ENCODE measurements around the gene LZTS3. TPM values are rescaled to one million over a fixed set of nuclear protein-coding genes. Genes with fewer than 3 reads are reported as not detected.

The LZTS3 gene
- total and polyA plus RNA-seq, 2 of the 13 experiments (the other 11 are each of a cell fraction or from before 2014, with no cell fraction given): 10.1 to 31.3 TPM

DNA sequence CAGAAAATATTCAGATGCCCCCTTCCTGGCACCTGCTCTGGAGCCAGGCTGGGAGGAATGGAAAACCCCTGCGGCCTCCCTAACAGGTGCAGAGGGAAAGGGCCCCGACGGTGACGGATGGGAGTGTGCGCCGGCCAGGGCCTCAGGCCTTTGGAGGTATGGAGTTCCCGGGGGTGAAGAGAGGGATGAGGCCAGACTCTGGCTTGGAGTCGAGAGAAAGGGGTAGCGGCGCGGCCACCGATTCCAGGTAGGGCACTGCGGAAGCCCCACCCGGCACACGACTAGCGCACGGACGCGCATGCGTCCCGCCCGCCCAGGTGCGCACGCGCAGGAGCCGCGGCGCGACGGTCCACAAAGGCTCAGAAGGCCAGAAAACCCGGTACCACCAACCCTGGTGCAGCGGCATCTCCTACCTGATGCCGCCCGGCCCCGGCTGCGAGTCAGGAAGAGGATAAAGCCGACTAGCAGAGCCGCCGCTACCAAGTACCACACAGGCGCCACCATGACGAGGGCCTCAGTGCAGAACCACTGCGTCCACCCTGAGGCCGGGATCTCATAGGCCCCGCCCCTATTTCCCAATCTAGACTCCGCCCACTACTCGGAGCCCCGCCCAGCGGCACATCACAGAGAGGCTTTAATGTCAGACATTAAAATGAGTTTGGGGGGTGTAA is 30.9 kb upstream of the LZTS3 start, which contains the start of gene DDRGK1 (continued):
- peak; percentile 88 for TF ChIP-seq TBX2 (CRISPR knock-in tag; IDR thresholded peaks at IDR 0.05; ENCODE audit: borderline replicate concordance)
- TF ChIP-seq, protein P1, sequence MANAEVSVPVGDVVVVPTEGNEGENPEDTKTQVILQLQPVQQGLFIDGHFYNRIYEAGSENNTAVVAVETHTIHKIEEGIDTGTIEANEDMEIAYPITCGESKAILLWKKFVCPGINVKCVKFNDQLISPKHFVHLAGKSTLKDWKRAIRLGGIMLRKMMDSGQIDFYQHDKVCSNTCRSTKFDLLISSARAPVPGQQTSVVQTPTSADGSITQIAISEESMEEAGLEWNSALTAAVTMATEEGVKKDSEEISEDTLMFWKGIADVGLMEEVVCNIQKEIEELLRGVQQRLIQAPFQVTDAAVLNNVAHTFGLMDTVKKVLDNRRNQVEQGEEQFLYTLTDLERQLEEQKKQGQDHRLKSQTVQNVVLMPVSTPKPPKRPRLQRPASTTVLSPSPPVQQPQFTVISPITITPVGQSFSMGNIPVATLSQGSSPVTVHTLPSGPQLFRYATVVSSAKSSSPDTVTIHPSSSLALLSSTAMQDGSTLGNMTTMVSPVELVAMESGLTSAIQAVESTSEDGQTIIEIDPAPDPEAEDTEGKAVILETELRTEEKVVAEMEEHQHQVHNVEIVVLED (CRISPR knock-in tag; IDR thresholded peaks at IDR 0.05; ENCODE audit: borderline replicate concordance): peak; percentile 78
- TF ChIP-seq, protein P2, sequence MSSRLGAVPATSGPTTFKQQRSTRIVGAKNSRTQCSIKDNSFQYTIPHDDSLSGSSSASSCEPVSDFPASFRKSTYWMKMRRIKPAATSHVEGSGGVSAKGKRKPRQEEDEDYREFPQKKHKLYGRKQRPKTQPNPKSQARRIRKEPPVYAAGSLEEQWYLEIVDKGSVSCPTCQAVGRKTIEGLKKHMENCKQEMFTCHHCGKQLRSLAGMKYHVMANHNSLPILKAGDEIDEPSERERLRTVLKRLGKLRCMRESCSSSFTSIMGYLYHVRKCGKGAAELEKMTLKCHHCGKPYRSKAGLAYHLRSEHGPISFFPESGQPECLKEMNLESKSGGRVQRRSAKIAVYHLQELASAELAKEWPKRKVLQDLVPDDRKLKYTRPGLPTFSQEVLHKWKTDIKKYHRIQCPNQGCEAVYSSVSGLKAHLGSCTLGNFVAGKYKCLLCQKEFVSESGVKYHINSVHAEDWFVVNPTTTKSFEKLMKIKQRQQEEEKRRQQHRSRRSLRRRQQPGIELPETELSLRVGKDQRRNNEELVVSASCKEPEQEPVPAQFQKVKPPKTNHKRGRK (CRISPR knock-in tag; IDR thresholded peaks at IDR 0.05): no peak
- peak; percentile 8; the same call in 1 of the 2 replicates for TF ChIP-seq CAMTA2 (CRISPR knock-in tag; IDR thresholded peaks at IDR 0.05; ENCODE audit: borderline replicate concordance)
- TF ChIP-seq, protein P3, sequence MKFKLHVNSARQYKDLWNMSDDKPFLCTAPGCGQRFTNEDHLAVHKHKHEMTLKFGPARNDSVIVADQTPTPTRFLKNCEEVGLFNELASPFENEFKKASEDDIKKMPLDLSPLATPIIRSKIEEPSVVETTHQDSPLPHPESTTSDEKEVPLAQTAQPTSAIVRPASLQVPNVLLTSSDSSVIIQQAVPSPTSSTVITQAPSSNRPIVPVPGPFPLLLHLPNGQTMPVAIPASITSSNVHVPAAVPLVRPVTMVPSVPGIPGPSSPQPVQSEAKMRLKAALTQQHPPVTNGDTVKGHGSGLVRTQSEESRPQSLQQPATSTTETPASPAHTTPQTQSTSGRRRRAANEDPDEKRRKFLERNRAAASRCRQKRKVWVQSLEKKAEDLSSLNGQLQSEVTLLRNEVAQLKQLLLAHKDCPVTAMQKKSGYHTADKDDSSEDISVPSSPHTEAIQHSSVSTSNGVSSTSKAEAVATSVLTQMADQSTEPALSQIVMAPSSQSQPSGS (CRISPR knock-in tag; IDR thresholded peaks at IDR 0.05): peak; percentile 83
- no peak for TF ChIP-seq EP300 (IDR thresholded peaks at IDR 0.05; ENCODE audit: low read depth in 2 of 2, low read length in 2 of 2)
- 0 out of 2 replicates have a peak, but pooled peaks have one; percentile 21 for TF ChIP-seq EP300 (CRISPR knock-in tag; IDR thresholded peaks at IDR 0.05; ENCODE audit: borderline replicate concordance)
- no peak for TF ChIP-seq PCBP2 (optimal IDR thresholded peaks at IDR 0.05; ENCODE audit: low read depth, low read length, poor library complexity, severe bottlenecking)
- peak; percentile 40; the same call in 1 of the 2 replicates for TF ChIP-seq FOXM1 (CRISPR knock-in tag; IDR thresholded peaks at IDR 0.05)
- peak; percentile 65 for TF ChIP-seq NRL (CRISPR knock-in tag; IDR thresholded peaks at IDR 0.05; ENCODE audit: borderline replicate concordance)
- TF ChIP-seq POLR2AphosphoS5 (IDR thresholded peaks at IDR 0.05; ENCODE audit: low read depth, low read length): peak; percentile 96
- peak; percentile 82 for TF ChIP-seq HOXA3 (CRISPR knock-in tag; IDR thresholded peaks at IDR 0.05)
- peak; percentile 98 for TF ChIP-seq IKZF4 (CRISPR knock-in tag; IDR thresholded peaks at IDR 0.05; ENCODE audit: borderline replicate concordance, low read depth, not compliant biosample characterization)
- TF ChIP-seq YY1 (IDR thresholded peaks at IDR 0.05; ENCODE audit: insufficient read depth, insufficient replicate concordance, low read depth, low read length): peak; percentile 79
- TF ChIP-seq MBD4 (IDR thresholded peaks at IDR 0.05; ENCODE audit: borderline replicate concordance, low read length): no peak
- TF ChIP-seq ZBTB7B (CRISPR knock-in tag; IDR thresholded peaks at IDR 0.05): peak; percentile 47
- TF ChIP-seq NFKBIZ (CRISPR knock-in tag; IDR thresholded peaks at IDR 0.05): peak; percentile 73; the same call in 1 of the 2 replicates
- TF ChIP-seq ZNF513 (CRISPR knock-in tag; conservative IDR thresholded peaks at IDR 0.05): 0 out of 2 replicates have a peak, but pooled peaks have one; percentile 30
- TF ChIP-seq BHLHE40 (IDR thresholded peaks at IDR 0.05; ENCODE audit: low read length): peak; percentile 83
- TF ChIP-seq DRAP1 (CRISPR knock-in tag; IDR thresholded peaks at IDR 0.05): peak; percentile 77
